Stomach (tissue), 4 donors: ENCODE measurements around the gene EFNA1.

Experiments used
- CTCF ChIP-seq, 7 experiments: fragments of 450-650 bp in 4 of 7; fragments of 200-600 bp in 3 of 7; sonication (generic) in 3 of 7; IDR thresholded peaks; one replicate each; pipeline ENCODE4 v1.5.1; 2016 to 2019; ENCODE audit warnings: antibody characterized with exemption in 7 of 7, control low read depth in 2 of 7, mild to moderate bottlenecking in 1 of 7
- EP300 ChIP-seq: sonication (generic); formaldehyde crosslinking; IDR thresholded peaks from one replicate; pipeline ENCODE4 v1.6.1; 2017; ENCODE audit warnings: antibody characterized with exemption

DNA sequence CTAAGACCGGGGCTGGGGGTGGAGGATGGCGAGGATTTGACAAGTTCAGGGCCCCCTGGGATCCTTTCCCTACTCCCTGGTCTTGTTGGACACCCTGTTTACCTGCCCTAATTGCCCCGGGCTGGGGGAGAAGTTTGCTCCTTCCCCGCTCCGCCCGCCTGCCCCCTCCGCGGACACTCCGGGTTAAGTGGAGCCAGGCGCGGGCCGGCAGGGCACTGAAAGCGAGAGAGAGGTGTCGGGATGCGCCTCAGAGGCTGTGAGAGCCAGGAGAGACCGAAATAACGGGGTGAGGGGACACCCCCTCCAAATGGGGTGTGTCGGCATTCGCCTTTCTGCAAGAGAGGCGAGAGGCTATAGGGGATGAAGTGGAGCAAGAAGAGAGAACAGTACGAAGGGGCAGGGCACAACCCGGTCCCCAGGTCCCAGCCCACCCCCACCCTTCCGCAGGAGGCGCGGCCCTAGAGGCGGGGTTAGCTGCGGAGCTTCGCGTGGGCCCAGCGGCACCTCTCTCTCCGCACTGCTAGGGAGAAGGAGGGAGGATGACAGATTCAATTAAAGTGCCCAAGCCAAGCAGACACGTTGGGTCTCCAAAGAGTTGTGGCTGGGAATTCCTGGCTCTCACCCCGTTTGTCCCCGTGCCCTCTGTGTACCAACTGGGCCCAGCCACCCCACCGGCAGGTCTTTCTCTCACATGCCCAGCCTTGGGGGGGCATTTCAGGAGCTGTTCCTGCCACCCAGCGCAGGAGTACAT lies 45.2 kb upstream of the EFNA1 start:
- no peak for TF ChIP-seq EP300
- no peak for TF ChIP-seq CTCF (IDR thresholded peaks at IDR 0.05)
